HG02970 (cell line): ENCODE measurements around the gene ARID1B.

Experiments
- ATAC-seq: cut with Tn5 transposase; IDR thresholded peaks from one replicate; pipeline ENCODE4 v1.9.1; 2021; ENCODE audit warnings: mild to moderate bottlenecking, moderate library complexity, moderate number of reproducible peaks; ENCODE audit not compliant: unreplicated experiment, low FRiP score

The ARID1B gene

DNA sequence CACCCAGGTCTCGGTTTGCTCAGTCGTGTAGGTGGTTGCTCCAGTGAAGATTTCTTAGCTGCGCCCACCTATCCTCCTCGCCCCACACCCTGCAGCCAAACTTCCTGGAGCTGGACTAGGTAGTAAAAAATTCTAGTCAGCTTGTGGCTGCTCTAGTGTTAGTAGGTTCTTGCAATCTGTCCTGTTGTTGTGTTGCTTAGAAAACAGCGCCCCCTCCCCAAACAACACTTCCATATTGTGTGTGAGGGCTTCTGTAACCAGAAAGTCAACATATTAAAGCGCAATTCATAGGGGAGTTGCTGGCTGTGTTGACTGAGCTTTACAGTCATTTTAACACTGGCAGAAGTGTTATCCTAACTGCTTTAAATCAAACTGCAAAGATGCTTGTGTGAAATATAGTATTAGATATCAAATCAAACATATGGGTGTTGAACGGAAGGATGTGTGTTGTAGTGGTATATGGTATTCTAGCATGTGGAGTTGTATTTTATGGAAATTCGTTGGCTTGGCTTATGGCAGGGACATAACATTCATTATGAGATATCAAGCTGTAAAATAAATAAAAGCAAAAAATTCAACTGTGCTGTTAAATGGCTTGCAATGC is 122.5 kb downstream of the ARID1B start:
- no peak for ATAC-seq

DNA sequence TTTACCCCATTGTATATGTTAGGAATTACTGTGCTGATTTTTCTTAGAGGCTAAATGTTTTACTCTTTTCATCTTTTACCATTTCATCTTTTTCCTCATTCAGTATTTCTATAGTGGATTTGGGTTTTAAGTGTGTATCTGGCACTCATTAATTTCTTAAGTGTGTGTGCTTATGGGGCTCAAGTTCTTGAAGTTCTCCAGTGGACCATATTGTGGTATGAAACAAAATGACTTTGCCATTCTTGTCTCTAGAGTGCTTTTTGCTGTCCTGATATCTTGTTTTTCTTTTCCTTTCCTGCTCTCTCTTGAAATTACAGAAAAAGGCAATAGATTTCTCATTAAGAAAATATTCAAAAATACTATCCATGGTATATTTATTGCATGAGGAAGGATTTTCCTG is 123.1 kb downstream of the ARID1B start:
- ATAC-seq = no peak

DNA sequence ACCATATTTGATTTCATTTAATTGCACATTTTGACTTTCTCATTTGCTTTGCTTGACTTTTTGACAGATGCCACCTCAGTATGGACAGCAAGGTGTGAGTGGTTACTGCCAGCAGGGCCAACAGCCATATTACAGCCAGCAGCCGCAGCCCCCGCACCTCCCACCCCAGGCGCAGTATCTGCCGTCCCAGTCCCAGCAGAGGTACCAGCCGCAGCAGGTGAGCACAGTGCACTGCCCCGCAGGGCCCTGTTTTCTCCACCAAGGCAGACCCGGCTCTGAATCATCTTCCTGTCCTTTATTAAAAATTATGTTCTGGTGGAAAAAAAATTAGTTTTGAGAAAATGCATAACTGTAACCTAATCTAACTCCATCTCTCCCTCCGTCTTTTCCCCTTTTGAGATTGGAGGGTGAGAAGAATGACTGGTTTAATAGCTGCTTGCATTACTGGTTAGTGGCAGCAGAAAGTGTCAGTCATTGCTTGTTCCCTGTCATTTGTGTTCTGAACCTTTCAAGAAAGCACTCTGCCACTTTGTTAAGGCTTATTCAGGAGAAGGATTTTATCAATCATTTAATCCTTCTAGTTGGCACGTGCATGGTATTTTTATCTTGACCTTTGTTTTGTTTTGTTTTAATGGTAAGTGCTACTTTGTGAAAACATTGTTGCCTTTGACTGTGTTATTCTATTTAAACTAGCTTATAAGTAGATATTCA is 124.3 kb downstream of the ARID1B start:
- ATAC-seq = no peak

- no peak for ATAC-seq
Measured at GRCh38 chr6:156902782-156903181, 125.6 kb downstream of the ARID1B start.

DNA sequence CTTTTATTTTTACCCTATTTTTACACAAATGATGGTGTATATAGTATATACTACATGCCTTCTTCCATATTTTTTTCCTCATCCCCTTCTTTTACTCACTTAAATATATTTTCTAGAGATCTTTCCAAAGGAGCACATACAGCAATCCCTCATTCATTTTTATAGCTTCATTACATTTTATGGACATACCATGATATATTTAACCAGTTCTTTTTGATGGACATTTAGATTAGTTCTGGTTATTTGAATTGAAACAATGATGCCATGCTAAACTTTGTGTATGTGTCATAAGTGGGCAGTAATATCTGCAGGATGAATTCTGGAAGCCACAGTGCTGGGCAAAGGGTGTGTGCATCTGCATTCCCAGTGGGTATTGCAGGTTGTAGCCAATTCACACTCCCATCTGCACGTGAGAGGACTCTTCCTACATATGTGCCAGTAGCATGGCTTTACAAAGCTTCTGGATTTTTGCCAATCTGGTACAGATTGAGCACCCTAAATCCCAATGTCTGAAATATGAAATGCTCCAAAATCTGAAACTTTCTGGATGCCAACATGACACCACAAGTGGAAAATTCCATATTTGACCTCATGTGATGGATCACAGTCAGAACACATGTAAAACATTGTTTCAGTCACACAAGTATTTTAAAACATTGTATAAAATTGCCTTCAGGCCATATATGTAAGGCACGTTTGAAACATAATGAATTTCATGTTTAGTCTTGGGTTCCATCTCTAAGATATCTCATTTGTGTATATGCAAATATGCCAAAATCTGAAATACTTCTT is 127.2 kb downstream of the ARID1B start:
- ATAC-seq = no peak

GRCh38 chr6:156905801-156906200 is 128.6 kb downstream of the ARID1B start:
- no peak for ATAC-seq

GRCh38 chr6:156906451-156906850 is 129.3 kb downstream of the ARID1B start:
- ATAC-seq = no peak

DNA sequence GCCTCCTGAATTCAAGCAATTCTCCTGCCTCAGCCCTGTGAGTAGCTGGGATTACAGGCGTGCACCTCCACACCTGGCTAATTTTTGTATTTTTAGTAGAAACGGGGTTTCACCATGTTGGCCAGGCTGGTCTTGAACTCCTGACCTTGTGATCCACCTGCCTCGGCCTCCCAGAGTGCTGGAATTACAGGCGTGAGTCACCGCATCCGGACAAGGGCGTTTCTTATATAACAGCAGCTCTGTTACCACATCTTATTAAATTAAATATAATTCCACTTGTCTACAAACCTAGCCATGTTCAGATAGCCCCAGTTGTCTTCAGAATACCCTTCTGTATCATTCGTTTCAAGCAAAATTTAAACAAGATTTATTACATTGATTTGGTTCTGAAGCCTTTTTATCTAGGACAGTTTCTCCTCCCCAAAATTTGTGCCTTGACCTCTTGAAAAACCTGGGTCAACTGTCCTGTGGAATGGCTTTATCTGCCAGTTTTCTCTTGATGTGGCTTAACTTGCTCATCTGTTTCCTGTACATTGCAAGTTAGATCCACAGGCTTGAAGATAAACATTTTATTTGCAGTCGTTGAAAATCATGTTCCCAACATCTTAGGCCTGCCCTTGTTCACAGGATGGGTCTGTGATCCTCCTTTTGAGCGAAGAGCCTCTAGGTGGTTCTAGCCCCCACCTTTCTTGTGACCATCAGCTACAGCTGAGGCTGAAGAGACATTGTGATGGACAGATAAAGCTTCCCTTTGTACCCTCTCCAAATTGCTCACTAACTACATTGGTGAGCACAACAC is 132.2 kb downstream of the ARID1B start:
- ATAC-seq = no peak

DNA sequence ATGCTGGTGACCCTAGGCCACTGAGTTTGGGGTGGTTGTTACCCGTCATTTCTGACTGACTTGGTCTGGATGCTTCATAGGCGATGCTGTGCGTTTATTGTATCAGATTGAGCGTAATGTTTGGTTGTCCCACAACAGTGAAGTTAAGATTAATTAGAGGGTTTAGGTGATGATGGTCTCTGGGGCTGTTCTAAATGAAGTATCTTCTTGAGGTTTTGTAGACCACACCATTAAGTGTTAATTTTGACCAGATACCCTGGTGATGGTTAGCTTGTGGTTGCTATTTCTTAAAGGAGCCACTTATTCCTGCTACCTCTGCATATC is 132.8 kb downstream of the ARID1B start:
- no peak for ATAC-seq

GRCh38 chr6:156910938-156911337 is 133.8 kb downstream of the ARID1B start:
- ATAC-seq = no peak

DNA sequence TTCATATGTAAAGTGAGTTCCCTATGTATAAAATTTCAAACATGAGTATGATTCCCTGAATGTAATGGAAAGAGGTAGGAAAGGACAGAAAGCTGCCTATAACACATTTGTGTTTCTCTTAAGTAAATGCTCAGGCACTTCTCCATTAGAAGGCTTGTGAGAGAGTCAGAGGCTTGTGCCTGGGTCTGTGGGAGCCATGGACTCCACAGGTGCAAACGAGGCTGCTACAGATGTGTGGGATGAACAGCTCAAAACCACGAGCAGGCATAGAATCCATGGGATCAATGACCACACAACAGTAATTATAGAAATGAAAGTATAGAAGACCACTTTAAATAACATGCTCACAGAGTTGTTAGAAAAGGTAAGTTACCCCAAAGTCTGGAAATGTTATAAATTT is 134.4 kb downstream of the ARID1B start:
- no peak for ATAC-seq

GRCh38 chr6:156912431-156912830 is 135.3 kb downstream of the ARID1B start:
- no peak for ATAC-seq

- ATAC-seq = no peak
Measured at GRCh38 chr6:156914181-156914580, 137.0 kb downstream of the ARID1B start.

- no peak for ATAC-seq
Measured at GRCh38 chr6:156916130-156916801, 139.1 kb downstream of the ARID1B start.

- no peak for ATAC-seq
Measured at GRCh38 chr6:156917213-156917612, 140.0 kb downstream of the ARID1B start.

GRCh38 chr6:156918647-156919046 is 141.5 kb downstream of the ARID1B start:
- no peak for ATAC-seq

GRCh38 chr6:156919370-156919769 is 142.2 kb downstream of the ARID1B start:
- no peak for ATAC-seq

GRCh38 chr6:156919814-156920369 is 142.7 kb downstream of the ARID1B start:
- no peak for ATAC-seq

- no peak for ATAC-seq
Measured at GRCh38 chr6:156924246-156924645, 147.1 kb downstream of the ARID1B start.

DNA sequence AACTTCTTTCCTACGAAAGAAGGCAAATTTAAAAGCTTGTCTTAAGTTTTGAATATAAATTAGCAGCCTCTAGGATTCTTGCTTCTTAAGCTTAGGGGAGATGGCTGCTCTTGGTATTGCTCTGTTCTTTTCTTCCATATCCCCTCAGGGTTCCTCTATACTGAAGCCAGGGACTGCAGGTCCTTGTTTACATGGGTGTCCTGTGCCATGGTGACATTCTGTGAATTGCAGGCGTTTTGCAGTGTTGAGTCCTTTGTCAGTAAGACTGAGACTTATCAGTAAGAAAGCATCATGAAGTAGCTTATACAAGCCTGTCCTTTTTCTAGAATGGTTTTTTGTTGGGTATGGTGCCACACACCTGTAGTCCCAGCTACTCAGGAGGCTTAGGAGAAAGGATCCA is 147.8 kb downstream of the ARID1B start:
- ATAC-seq = no peak
